HG03060 (cell line): Measurements from ENCODE around the gene PPARG.

Experiments used
- ATAC-seq: cut with Tn5 transposase; IDR thresholded peaks from one replicate; pipeline ENCODE4 v1.9.1; 2021; ENCODE audit warnings: low read depth, moderate number of reproducible peaks; ENCODE audit not compliant: unreplicated experiment

The PPARG gene

GRCh38 chr3:12401208-12401607 lies 112.3 kb downstream of the PPARG start:
- no peak for ATAC-seq

- ATAC-seq: no peak
These were observed 116.8 kb downstream of the PPARG start for GRCh38 chr3:12405432-12406272.

GRCh38 chr3:12408984-12409683 lies 120.3 kb downstream of the PPARG start:
- no peak for ATAC-seq

GRCh38 chr3:12409684-12410596 lies 121.1 kb downstream of the PPARG start:
- ATAC-seq: no peak

GRCh38 chr3:12413721-12414255 lies 124.9 kb downstream of the PPARG start:
- no peak for ATAC-seq

- no peak for ATAC-seq
These were observed 126.3 kb downstream of the PPARG start for GRCh38 chr3:12415014-12415680.

- no peak for ATAC-seq
These were observed 127.9 kb downstream of the PPARG start for GRCh38 chr3:12416731-12417130.

GRCh38 chr3:12420393-12420792 lies 131.5 kb downstream of the PPARG start:
- ATAC-seq: no peak

GRCh38 chr3:12421132-12421531 lies 132.3 kb downstream of the PPARG start:
- ATAC-seq: no peak

- no peak for ATAC-seq
These were observed 134.3 kb downstream of the PPARG start for GRCh38 chr3:12423131-12423530.

- no peak for ATAC-seq
These were observed 135.2 kb downstream of the PPARG start for GRCh38 chr3:12423918-12424630.

GRCh38 chr3:12424635-12425319 lies 135.9 kb downstream of the PPARG start:
- no peak for ATAC-seq

- ATAC-seq: no peak
These were observed 137.1 kb downstream of the PPARG start for GRCh38 chr3:12425850-12426579.

- no peak for ATAC-seq
These were observed 138.7 kb downstream of the PPARG start for GRCh38 chr3:12427551-12427950.

- ATAC-seq: no peak
These were observed 139.3 kb downstream of the PPARG start for GRCh38 chr3:12428126-12428525.

- ATAC-seq: no peak
These were observed 141.2 kb downstream of the PPARG start for GRCh38 chr3:12430086-12430485.

- no peak for ATAC-seq
These were observed 145.0 kb downstream of the PPARG start for GRCh38 chr3:12433823-12434222.

- no peak for ATAC-seq
These were observed 147.8 kb downstream of the PPARG start for GRCh38 chr3:12436514-12437220.
